Peyer's patch (tissue), 4 donors: ENCODE measurements around the gene DOCK4. TPM values are rescaled to one million over a fixed set of nuclear protein-coding genes. Genes with fewer than 3 reads are reported as not detected.

Experiments
- DNase-seq, 3 donors: peaks; one replicate each; pipeline ENCODE4 v3.0.0-alpha.2; 2017 to 2019
- H3K27ac ChIP-seq, 4 donors: fragments of 200-600 bp; sonication (generic); one replicate each; pipeline ENCODE4 v1.5.1; 2016 to 2019
- H3K27me3 ChIP-seq, 2 donors: fragments of 200-600 bp; sonication (generic); one replicate each; pipeline ENCODE4 v1.5.1; 2019
- H3K36me3 ChIP-seq, 3 donors: fragments of 200-600 bp; sonication (generic); one replicate each; pipeline ENCODE4 v1.5.1; 2016 to 2019
- H3K4me1 ChIP-seq, 4 donors: fragments of 200-600 bp; sonication (generic); one replicate each; pipeline ENCODE4 v1.5.1; 2016 to 2019
- H3K4me3 ChIP-seq, 4 donors: fragments of 200-600 bp; sonication (generic); 1 replicate in 3 of 4; 2 replicates in 1 of 4; pipeline ENCODE4 v1.5.1; 2016 to 2019; ENCODE audit warnings: mild to moderate bottlenecking in 1 of 4
- H3K9me3 ChIP-seq, 4 donors: fragments of 200-600 bp; sonication (generic); one replicate each; pipeline ENCODE4 v1.5.1; 2016 to 2019; ENCODE audit warnings: mild to moderate bottlenecking in 1 of 4
- POLR2A ChIP-seq, 2 donors: fragments of 450-650 bp; IDR thresholded peaks; one replicate each; pipeline ENCODE4 v1.5.1; 2017; ENCODE audit warnings: antibody characterized with exemption in 2 of 2, mild to moderate bottlenecking in 2 of 2, moderate library complexity in 2 of 2
- total RNA-seq, 4 donors: library from RNA; depleted of rRNA; stranded (reverse); fragments of >200 nt; gene quantifications; one replicate each; pipeline ENCODE4 v1.1.0, GENCODE V29; 2016
- TF ChIP-seq, protein P1 (sequence below), 6 experiments: fragments of 450-650 bp in 4 of 6; fragments of 200-600 bp in 2 of 6; sonication (generic) in 1 of 6; IDR thresholded peaks; one replicate each; pipeline ENCODE4 v1.5.1; 2017 to 2019; ENCODE audit warnings: antibody characterized with exemption in 6 of 6, mild to moderate bottlenecking in 3 of 6, moderate library complexity in 1 of 6

The DOCK4 gene, protein sequence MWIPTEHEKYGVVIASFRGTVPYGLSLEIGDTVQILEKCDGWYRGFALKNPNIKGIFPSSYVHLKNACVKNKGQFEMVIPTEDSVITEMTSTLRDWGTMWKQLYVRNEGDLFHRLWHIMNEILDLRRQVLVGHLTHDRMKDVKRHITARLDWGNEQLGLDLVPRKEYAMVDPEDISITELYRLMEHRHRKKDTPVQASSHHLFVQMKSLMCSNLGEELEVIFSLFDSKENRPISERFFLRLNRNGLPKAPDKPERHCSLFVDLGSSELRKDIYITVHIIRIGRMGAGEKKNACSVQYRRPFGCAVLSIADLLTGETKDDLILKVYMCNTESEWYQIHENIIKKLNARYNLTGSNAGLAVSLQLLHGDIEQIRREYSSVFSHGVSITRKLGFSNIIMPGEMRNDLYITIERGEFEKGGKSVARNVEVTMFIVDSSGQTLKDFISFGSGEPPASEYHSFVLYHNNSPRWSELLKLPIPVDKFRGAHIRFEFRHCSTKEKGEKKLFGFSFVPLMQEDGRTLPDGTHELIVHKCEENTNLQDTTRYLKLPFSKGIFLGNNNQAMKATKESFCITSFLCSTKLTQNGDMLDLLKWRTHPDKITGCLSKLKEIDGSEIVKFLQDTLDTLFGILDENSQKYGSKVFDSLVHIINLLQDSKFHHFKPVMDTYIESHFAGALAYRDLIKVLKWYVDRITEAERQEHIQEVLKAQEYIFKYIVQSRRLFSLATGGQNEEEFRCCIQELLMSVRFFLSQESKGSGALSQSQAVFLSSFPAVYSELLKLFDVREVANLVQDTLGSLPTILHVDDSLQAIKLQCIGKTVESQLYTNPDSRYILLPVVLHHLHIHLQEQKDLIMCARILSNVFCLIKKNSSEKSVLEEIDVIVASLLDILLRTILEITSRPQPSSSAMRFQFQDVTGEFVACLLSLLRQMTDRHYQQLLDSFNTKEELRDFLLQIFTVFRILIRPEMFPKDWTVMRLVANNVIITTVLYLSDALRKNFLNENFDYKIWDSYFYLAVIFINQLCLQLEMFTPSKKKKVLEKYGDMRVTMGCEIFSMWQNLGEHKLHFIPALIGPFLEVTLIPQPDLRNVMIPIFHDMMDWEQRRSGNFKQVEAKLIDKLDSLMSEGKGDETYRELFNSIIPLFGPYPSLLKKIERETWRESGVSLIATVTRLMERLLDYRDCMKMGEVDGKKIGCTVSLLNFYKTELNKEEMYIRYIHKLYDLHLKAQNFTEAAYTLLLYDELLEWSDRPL (N-terminal part only)
- total RNA-seq = 10 to 100 TPM in 3 of 4 donors, 1 to 10 TPM in 1; 5.1 to 52.8 (median 15.5) TPM

- TF ChIP-seq POLR2A (IDR thresholded peaks at IDR 0.05) = peak; percentile 13 to 83
- TF ChIP-seq, protein P1, sequence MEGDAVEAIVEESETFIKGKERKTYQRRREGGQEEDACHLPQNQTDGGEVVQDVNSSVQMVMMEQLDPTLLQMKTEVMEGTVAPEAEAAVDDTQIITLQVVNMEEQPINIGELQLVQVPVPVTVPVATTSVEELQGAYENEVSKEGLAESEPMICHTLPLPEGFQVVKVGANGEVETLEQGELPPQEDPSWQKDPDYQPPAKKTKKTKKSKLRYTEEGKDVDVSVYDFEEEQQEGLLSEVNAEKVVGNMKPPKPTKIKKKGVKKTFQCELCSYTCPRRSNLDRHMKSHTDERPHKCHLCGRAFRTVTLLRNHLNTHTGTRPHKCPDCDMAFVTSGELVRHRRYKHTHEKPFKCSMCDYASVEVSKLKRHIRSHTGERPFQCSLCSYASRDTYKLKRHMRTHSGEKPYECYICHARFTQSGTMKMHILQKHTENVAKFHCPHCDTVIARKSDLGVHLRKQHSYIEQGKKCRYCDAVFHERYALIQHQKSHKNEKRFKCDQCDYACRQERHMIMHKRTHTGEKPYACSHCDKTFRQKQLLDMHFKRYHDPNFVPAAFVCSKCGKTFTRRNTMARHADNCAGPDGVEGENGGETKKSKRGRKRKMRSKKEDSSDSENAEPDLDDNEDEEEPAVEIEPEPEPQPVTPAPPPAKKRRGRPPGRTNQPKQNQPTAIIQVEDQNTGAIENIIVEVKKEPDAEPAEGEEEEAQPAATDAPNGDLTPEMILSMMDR (IDR thresholded peaks at IDR 0.05) = no peak
- no peaks in the 10 kb centered on the region for H3K27me3 ChIP-seq
- H3K36me3 ChIP-seq = no peaks in the 10 kb centered on the region
- H3K9me3 ChIP-seq = no peaks in the 10 kb centered on the region
- peaks cover 0 to 13% (median 2%) of the 10 kb centered on the region in 4 donors for H3K4me1 ChIP-seq
- DNase-seq = peak; percentile 99
- H3K27ac ChIP-seq = peak within 1 kb of the TSS; percentile 78 to 84 (median 80)
- peak within 1 kb of the TSS; percentile 76 to 95 (median 91) for H3K4me3 ChIP-seq
Observed at GRCh38 chr7:112206238-112206990, at the start of gene DOCK4, which contains the start of gene ZNF277. DOCK4 (minus strand) TSS chr7:112206399; CDS start chr7:112206138, 261 bp downstream. ZNF277 (plus strand) TSS chr7:112206695; CDS start chr7:112206717, 22 bp downstream.

DNA sequence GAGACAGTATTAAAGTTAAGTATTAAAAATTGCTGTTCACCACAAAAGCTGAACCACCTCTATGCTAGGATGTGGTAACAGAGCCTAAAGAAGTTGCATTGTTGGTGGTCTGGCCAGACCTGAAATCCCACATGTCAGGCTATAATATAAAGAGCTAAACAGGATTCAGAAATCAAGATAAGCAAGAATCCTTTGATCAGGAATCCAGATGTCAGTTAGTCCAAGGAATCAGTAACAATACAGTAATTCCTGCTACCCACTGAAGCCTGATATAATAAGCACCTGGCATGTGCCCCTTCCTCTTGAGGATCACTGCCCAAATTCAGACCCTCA is 49.2 kb upstream of the DOCK4 start:
- TF ChIP-seq, protein P1 (IDR thresholded peaks at IDR 0.05) = no peak
- TF ChIP-seq POLR2A (IDR thresholded peaks at IDR 0.05) = no peak
- no peak for DNase-seq
- no peaks in the 10 kb centered on the region for H3K36me3 ChIP-seq
- H3K4me3 ChIP-seq = no peak overlapping the region
- H3K4me1 ChIP-seq = no peaks in the 10 kb centered on the region
- H3K27me3 ChIP-seq = no peaks in the 10 kb centered on the region
- H3K27ac ChIP-seq = no peak overlapping the region
- no peaks in the 10 kb centered on the region for H3K9me3 ChIP-seq

GRCh38 chr7:112254709-112255387 is 48.6 kb upstream of the DOCK4 start:
- no peak for TF ChIP-seq POLR2A (IDR thresholded peaks at IDR 0.05)
- TF ChIP-seq, protein P1 (IDR thresholded peaks at IDR 0.05) = no peak
- H3K27ac ChIP-seq = no peak overlapping the region
- no peaks in the 10 kb centered on the region for H3K27me3 ChIP-seq
- no peaks in the 10 kb centered on the region for H3K4me1 ChIP-seq
- DNase-seq = no peak
- no peaks in the 10 kb centered on the region for H3K9me3 ChIP-seq
- H3K4me3 ChIP-seq = no peak overlapping the region
- H3K36me3 ChIP-seq = no peaks in the 10 kb centered on the region

- TF ChIP-seq POLR2A (IDR thresholded peaks at IDR 0.05) = no peak
- TF ChIP-seq, protein P1 (IDR thresholded peaks at IDR 0.05) = no peak
- H3K36me3 ChIP-seq = no peaks in the 10 kb centered on the region
- no peaks in the 10 kb centered on the region for H3K4me1 ChIP-seq
- no peak for DNase-seq
- H3K4me3 ChIP-seq = no peak overlapping the region
- H3K27ac ChIP-seq = no peak overlapping the region
- no peaks in the 10 kb centered on the region for H3K27me3 ChIP-seq
- no peaks in the 10 kb centered on the region for H3K9me3 ChIP-seq
Observed at GRCh38 chr7:112254156-112254555, 48.0 kb upstream of the DOCK4 start.
